KBM-7 (cell line): ENCODE results near the gene PPFIA3.
"Not testable (repeated sequence)": the region's sequence is repeated elsewhere in the genome, so short reads cannot be mapped to it uniquely, and the experiment has no call there.

Source experiments
- DNase-seq: peaks from one replicate; pipeline ENCODE4 v3.0.0-alpha.2; 2015
- in situ Hi-C: fragments of 300-500 bp; cut with MboI; formaldehyde crosslinking; loops from 2 replicates; pipeline ENCODE4 v1.14.3; 2020; ENCODE audit warnings: low sequenced_read_pairs, low pct_unique_long_range_greater_than_20kb, mixed read lengths

Gene PPFIA3

DNA sequence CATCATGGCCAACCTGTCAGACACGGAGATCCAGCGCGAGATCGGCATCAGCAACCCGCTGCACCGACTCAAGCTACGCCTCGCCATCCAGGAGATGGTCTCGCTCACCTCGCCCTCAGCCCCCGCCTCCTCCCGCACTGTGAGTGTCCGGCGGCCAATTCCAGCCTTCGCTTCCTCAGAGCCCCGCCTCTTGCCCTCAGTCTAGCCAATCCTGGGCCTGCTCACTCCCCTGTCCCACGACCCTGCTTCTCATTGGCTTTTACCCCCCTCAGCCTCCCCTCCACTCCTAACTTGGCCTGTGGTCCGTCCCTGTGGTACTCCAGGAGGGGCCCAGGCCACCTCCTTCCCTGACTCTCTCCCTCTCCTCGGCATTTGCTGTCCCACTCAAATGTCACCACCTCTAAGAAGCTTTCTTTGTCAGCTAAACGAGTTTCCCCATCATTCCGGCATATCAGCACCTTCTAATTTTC is 23.6 kb downstream of the PPFIA3 start:
- DNase-seq = no peak

DNA sequence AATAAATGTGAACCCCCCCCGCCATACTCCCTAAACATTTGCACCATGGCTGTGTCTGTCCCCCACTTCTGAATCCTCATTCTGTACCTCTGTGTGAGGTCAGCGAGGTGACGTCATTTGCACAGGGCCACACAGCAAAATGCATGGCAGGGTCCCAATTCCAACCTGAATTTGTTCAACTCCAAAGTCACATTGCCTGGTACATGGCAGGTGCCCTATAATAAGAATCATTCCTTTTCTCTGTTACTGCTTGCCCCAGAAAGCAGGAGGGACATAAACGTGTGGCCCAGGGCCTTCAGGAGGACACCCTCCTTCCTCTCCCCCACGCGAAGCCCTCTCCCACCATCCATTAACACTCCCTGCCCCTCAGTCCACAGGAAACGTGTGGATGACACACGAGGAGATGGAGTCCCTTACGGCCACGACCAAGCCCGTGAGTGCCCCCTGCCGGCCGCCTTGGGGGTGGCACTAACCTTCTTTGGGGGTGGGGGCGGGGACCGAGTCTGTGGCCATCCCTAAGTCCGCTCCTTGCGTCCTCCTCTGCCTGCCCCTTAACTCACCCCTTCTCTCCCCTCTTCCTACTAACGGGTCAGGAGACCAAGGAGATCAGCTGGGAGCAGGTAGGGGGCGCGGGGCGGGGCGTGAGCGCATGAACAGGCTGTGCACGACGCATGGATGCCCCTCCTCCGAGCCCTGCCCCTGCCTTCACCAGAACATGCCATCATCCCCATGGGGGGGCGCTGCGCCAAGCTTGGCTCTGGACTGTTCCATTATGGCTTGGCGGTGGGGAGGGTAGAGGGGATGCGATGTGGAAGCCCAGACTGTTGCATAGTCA is 26.4 kb downstream of the PPFIA3 start:
- peak; percentile 91 for DNase-seq
- in situ Hi-C loops = no loop called here

More for the DNA sequence above, 23.6 kb downstream of the PPFIA3 start:
- in situ Hi-C loops = no loop called here

DNA sequence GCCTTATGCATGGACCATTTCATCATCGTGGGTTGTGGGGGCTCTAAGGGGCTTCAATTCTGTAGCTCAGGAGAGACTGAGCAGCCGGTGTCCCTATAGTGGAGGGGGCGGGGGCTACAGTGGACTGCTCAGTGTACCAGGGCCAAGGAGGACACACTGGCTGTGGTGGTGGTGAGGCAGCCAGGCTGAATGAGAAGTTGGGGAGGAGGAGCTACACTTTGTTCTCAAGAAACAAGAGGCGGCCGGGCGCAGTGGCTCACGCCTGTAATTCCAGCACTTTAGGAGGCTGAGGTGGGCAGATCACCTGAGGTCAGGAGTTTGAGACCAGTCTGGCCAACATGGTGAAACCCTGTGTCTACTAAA is 27.0 kb downstream of the PPFIA3 start:
- in situ Hi-C loops, DNase-seq: not testable (repeated sequence)

DNA sequence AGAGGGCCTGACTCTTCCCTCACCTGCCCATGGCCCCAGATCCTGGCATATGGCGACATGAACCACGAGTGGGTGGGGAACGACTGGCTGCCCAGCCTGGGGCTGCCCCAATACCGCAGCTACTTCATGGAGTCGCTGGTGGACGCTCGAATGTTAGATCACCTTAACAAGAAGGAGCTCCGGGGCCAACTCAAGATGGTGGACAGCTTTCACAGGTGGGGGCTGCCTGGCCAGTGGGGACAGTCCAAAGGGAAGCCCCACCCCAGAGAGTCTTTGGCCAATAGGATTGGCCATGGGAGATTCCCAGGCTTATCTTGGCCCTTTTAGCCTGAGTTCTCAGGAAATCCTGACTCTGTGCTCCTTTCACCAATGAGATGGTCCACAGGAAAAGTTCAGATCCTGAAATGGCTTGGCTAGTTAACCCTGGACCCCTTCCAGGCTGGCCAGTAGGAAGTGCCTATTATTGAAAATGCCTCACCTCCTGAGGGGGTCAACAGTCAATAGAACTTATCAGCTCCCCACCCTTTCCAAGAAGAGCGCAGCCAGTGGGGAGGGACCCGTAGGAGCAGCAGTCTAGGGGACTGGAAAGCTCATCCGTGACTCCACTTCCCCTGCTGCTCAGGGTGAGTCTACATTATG is 28.8 kb downstream of the PPFIA3 start:
- in situ Hi-C loops = no loop called here
- no peak for DNase-seq

DNA sequence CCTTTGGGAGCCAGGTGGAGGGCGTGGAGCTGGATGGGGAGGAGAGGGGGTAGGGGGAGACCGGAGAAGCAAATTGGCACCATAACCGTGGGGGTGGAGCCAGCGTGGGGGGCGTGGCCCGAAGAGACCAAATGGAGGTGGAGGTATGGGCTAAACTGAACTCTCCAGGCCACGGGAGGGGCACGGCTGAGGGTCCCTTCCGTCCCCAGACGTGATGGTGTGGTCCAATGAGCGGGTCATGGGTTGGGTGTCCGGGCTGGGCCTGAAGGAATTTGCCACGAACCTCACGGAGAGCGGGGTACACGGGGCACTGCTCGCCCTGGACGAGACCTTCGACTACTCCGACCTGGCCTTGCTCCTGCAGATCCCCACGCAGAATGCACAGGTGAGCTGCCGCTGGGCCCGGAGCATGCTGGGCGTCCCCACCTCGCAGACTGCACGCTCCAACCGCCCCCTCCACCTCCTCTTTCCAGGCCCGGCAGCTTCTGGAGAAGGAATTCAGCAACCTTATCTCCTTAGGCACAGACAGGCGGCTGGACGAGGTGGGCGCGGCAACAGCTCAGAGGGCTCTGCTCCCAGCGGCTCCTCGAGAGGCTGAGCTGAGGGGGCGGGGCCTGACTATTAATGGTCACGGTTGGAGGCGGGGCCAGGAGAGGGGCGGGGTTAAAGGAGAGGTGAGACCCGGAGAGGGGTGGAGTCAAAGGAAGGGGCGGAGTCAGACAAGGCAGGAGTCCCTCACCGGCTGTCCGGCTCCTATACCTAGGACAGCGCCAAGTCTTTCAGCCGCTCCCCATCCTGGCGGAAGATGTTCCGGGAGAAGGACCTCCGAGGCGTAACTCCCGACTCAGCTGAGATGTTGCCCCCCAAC is 29.7 kb downstream of the PPFIA3 start:
- in situ Hi-C loops = no loop called here
- peak; percentile 89 for DNase-seq

DNA sequence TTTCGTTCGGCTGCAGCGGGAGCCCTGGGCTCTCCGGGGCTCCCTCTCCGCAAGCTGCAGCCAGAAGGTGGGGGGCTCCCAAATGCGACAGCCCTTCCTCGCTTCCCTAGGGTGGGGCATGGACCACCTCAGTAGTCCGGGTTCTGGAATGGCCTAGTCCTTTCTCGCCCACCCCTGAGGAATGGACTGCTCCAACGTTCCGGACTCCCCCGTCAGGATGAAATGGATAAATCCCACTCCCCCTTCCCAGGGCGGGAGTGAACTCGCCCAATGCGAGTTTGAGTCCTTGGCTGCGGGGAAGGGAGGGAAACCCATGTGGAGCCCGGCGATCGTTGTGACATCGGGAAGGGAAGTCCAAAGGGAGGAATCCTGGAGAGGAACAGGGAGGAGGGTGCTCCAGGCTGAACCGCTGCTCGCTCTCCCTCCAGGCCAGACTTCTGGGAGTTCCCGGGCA is 30.3 kb downstream of the PPFIA3 start:
- DNase-seq = peak; percentile 80
- in situ Hi-C loops = no loop called here

DNA sequence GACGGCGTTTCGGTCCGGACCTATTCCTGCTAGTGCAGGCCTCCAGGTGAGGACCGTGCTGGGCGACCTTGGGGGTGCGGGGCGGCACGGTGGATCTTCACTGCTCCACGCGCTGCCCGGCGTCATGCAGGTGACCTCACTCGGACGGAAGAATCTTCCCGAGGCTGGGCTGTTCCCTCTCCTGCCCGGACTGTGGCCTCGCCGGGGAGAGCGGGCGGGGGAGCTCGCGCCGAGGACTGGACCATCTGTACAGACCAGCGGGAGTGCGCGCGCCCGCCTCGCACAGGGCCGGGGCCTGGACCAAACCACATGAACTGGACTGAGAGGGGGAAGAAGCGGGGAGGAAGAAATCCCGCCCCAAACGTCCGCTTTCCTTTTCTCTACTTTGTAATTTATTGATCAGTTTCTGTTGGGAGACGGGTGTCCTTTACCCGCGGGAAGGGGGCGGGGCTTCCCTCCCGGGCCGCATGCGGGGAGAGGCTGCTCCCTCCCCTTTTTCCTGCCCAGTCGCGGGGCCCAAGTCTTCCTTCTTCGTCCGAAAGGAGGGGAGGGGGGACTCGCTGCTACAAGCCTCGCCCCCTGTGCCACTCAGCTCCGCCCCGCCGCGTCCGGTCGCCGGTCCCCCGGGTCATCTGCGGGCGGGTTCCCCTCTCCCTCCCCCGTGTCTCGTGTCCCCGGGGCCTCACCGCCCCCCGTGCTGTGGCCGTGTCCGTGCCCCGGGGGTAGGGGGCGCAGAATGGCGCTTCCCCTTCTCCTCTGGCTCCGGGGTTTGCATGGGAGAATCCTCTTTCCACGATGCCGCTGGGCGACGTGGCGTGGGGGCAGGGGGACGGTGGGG is 31.0 kb downstream of the PPFIA3 start:
- in situ Hi-C loops = no loop called here

DNA sequence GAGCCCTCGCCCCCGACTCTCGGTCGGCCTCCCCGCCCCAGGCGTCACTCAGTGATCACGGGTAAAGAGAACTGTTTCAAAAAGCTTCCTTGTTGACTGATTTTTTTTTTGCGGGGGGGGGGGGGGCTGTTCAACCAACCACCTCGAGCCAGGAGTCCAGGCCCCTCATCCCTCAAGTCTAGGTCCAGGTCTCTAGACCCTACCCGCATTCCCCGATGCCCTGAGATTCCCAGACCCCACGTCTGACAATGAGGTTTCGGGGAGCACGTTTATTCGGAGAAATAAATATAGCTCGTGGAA is 31.6 kb downstream of the PPFIA3 start:
- no peak for DNase-seq
- in situ Hi-C loops = no loop called here

More for the DNA sequence above, 31.0 kb downstream of the PPFIA3 start:
- DNase-seq = peak; percentile 91

DNA sequence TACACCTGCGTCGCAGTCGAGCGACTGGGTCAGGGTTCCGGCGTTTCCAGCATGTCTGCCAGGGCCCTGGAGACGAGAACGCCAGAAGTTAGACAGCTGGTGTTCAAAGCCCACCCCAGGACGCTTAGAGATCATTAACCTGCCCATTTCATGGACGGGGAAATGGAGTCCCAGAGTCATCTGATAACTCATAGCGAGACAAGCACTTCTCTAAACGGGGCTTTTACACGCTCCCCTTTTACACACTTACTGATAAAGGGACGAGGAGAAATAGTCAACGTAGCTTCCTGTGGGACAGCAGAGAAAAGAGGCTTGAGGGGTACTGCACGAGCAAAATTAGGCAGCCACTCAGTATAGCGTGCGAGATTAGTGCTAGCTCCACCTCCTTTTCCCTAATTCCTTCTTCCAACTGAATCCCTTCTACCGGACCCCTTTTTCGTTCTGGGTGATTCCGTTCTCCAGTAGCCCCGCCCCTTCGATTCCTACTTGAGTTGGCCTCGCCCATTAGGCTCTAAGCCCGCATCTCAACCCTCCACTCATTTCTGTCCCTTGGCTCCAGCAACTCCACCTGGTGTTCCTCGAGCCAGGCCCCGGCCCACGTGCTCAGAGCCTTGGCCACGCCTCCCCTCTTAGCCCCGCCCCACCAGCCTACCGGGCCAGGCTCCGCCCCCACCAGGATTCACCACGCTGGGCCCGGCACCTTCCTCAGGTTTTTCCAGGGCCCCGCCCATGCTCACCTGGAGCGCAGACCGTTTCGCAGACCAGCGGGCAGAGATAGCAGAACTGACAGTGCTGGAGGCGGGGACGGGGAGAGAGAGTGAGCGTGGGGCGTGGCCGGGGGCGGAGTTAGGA is 32.1 kb downstream of the PPFIA3 start:
- in situ Hi-C loops = no loop called here
- peak; percentile 64 for DNase-seq

DNA sequence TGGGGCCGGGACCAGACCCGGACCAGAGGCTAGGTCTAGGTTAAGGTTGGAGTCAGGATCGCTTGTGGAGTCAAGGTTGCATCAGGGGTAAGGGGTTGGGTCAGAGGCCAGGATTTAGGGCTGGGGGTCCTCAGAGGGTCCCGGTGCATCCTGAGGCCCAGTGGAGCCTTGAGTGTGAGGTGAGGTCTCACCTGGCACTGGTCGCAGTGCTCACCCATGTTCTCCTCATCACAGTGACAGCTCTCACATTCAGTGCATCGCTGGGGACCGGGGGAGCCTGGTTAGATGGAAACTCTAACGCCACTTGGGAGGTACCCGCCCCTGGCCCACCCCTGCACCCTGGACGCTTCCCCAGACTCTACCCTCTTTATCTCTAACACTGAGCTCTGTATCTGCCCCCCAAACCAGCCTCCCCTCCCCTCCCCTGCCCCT is 32.8 kb downstream of the PPFIA3 start:
- no peak for DNase-seq
- in situ Hi-C loops = no loop called here

DNA sequence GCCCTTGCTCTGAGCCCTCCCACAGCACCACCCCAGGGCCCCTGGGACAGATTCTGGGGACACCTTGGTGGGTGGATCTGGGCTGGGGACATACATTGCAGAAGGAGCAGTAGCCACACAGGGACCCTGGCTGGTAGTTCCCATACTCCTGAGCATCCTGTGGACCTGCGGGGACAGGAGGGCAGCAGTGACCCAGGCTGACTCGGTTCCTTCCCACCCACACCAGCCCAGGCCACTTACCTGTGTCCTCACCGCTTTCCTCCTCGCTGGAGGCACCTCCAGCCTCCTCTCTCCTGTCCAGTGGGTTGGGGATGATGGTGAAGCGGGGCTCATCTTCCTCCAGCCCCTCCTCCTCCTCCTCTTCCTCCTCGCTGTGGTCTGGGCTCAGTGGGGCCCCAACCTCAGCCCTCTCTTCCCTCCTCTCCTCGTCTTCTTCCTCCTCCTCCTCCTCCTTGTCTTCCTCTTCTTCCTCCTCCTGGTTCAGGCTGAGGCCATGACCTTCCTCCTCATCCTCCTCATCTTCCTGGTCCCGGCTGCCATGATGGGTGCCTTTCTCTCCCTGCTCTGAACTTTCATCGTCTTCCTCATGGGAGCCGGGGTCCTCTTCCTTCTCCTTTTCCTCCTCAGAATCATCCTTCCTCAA is 33.9 kb downstream of the PPFIA3 start:
- DNase-seq = no peak
- in situ Hi-C loops = no loop called here

DNA sequence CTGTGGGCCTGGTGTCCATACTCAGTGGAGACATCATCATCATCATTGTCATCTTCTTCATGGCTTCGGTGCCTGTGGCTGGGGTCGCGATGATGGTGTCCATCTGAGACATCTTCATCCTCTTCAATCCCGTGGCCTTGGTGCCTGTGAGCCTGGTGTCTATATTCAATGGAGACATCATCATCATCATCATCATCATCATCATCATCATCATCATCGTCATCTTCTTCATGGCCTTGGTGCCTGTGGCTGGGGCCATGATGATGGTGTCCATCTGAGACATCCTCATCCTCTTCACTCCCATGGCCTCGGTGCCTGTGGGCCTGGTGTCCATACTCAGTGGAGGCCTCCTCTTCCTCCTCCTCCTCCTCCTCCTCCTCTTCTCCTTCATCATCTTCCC is 34.9 kb downstream of the PPFIA3 start:
- in situ Hi-C loops = no loop called here
- no peak for DNase-seq

DNA sequence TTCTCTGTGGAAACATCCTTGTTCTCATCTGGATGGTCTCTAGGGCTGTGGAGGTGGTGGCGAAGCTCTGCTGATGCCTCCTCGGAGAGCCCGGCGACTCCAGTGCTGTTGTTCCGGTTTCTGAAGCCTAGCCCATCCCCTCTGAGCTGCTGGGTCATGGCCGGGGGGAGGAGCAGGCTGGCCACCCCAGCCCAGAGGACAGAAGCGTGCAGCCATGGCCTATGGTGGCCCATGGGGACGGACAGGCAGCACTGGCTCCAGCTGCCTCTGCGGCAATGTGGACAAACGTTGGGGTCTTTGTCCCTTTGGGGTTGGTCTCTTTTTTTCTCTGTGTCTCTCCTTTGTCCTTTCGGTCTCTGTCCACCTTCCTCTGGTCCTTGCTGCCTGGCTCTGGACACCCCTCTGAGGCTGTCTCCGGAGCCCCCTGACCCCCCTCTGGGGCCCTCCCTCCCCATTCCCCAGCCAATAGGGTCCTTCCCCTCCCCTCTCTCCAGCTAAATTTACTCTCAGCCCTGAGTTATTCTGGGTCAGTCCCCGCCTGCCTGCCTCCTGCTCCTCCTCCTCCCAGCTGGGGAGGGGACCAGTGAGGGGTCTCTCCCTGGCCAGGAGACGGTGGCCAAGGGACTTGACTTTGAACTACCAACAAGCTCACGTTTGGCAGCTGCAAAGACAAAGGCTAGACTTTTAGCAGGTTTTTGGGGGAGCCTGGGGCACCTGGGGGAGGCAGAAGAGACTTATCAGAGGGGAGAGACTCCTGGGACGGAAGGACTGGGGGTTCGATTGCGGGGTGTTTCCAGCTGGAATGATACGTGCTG is 35.9 kb downstream of the PPFIA3 start, which contains the start of gene HRC:
HRC (minus strand) TSS at position 392 of the 815 bp plus-strand sequence; CDS start at position 233, 159 bp downstream.
- no peak for DNase-seq
- in situ Hi-C loops = no loop called here

DNA sequence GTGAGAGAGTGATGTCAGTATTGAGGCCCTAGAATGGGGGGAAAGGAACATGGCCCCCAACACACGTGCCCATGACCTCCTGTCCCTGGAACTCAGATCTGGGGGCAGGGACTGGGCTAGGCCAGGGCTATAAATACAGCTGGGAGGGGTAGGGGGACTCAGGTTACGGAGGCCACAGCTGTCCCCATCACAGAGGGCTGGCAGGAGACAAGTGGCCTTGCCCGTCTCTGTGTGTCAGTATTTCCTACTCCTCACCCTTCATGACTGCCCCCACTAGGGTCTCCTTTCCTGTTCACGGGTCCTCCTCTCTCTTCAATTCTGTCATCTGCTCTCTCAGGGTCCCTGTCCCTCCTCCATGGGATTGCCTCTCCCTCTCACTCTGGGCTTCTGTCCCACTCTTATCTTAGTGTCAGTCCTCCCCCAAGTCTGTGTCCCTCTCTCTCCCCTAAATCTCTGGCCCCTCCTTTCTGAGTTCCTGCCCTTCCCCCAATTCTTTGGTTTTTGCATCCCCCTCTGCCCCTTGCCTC is 36.5 kb downstream of the PPFIA3 start:
- DNase-seq = no peak
- in situ Hi-C loops = no loop called here

DNA sequence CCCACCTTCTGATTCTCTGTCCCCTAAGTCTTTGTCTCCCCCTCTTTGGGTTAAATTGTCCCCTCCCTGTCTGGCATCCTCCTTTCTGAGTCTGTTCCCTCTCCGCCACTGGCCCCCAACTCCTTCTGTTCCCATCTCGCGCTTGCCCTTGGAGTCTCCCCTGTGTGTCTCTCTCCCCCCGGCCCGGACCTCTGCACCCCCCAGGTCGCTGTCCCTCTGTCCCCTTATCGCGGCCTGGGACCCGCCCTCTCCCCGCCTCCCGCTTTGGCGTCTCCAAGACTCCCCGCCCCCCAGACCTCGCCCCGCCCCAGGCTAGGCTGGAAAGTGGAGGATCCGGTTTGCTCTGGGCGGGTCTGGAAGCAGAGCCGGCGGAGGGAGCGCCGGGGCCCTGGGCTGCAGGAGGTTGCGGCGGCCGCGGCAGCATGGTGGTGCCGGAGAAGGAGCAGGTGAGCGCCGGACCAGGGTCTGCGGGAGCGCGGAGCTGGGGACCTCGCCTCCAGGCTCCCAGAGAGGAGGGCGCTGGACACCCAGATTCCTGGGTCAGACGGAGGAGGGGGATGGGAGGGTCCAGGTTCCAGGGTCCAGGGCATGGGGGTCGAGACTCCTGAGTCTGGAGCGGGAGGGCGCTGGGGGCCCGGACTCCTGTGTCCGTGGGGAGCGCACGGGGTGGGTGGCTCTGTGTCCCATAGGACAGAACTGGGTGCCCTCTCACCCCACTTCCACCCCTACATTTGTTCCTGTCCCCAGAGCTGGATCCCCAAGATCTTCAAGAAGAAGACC is 38.3 kb downstream of the PPFIA3 start, which contains the start of gene TRPM4:
TRPM4 (plus strand) TSS at position 348 of the 780 bp plus-strand sequence; CDS start at position 423, 75 bp downstream.
- peak; percentile 71 for DNase-seq
- in situ Hi-C loops = no loop called here
